HepG2 (cell line): ENCODE measurements around the gene LYSMD2. TPM values are rescaled to one million over a fixed set of nuclear protein-coding genes. Genes with fewer than 3 reads are reported as not detected.

Experiments
- BRCA1 ChIP-seq: sonication (generic); formaldehyde crosslinking; IDR thresholded peaks from 2 replicates; pipeline ENCODE4 v1.4.0; 2020; ENCODE audit warnings: missing genetic modification reagents
- CC2D1A ChIP-seq: sonication (generic); formaldehyde crosslinking; IDR thresholded peaks from 2 replicates; pipeline ENCODE4 v1.8.1; 2023; ENCODE audit warnings: mild to moderate bottlenecking, missing genetic modification reagents
- ERF ChIP-seq: IDR thresholded peaks from 2 replicates; pipeline ENCODE4 v1.6.1; 2018; ENCODE audit warnings: missing biosample characterization, missing genetic modification reagents
- FOSL1 ChIP-seq: sonication (generic); formaldehyde crosslinking; IDR thresholded peaks from 2 replicates; pipeline ENCODE4 v1.9.0; 2021; ENCODE audit warnings: missing genetic modification reagents, borderline replicate concordance
- HOXA7 ChIP-seq: sonication (generic); formaldehyde crosslinking; IDR thresholded peaks from 2 replicates; pipeline ENCODE4 v1.8.1; 2022; ENCODE audit warnings: mild to moderate bottlenecking, missing genetic modification reagents, moderate library complexity
- IKZF4 ChIP-seq: sonication (generic); formaldehyde crosslinking; IDR thresholded peaks from 2 replicates; pipeline ENCODE4 v1.5.1; 2020; ENCODE audit warnings: borderline replicate concordance, mild to moderate bottlenecking, low read depth, missing genetic modification reagents; ENCODE audit errors: not compliant biosample characterization
- IKZF5 ChIP-seq: IDR thresholded peaks from 2 replicates; pipeline ENCODE4 v1.6.1; 2018; ENCODE audit warnings: missing genetic modification reagents, mild to moderate bottlenecking, missing compliant biosample characterization
- KDM3A ChIP-seq: IDR thresholded peaks from 2 replicates; pipeline ENCODE4 v1.6.1; 2018; ENCODE audit warnings: low read depth, missing compliant biosample characterization
- KLF9 ChIP-seq: IDR thresholded peaks from 2 replicates; pipeline ENCODE4 v1.6.1; 2016; ENCODE audit warnings: low read depth
- MED8 ChIP-seq: sonication (generic); formaldehyde crosslinking; IDR thresholded peaks from 2 replicates; pipeline ENCODE4 v1.8.1; 2023; ENCODE audit warnings: mild to moderate bottlenecking, missing genetic modification reagents; ENCODE audit not compliant: insufficient replicate concordance
- NFKBIZ ChIP-seq: IDR thresholded peaks from 2 replicates; pipeline ENCODE4 v1.6.1; 2018; ENCODE audit warnings: missing genetic modification reagents, missing compliant biosample characterization
- PCBP1 ChIP-seq: fragments of 200-400 bp; formaldehyde crosslinking; IDR thresholded peaks from 2 replicates; pipeline ENCODE4 v1.6.1; 2017; ENCODE audit warnings: mild to moderate bottlenecking, low read depth, low read length, borderline replicate concordance
- PHF21A ChIP-seq: sonication (generic); formaldehyde crosslinking; IDR thresholded peaks from 2 replicates; pipeline ENCODE4 v1.5.0; 2020; ENCODE audit warnings: mild to moderate bottlenecking, missing genetic modification reagents
- PRPF4 ChIP-seq: fragments of 200-400 bp; formaldehyde crosslinking; IDR thresholded peaks from 2 replicates; pipeline ENCODE4 v1.6.1; 2016; ENCODE audit warnings: low read length, low read depth; ENCODE audit not compliant: poor library complexity, severe bottlenecking
- RAD21 ChIP-seq: fragments of 450-650 bp; formaldehyde crosslinking; IDR thresholded peaks from 2 replicates; pipeline ENCODE4 v1.5.0; 2020; ENCODE audit warnings: mild to moderate bottlenecking
- SIX4 ChIP-seq: sonication (generic); formaldehyde crosslinking; IDR thresholded peaks from 2 replicates; pipeline ENCODE4 v1.4.0; 2020; ENCODE audit warnings: missing genetic modification reagents
- SP4 ChIP-seq: sonication (generic); formaldehyde crosslinking; IDR thresholded peaks from 2 replicates; pipeline ENCODE4 v1.8.1; 2023; ENCODE audit warnings: mild to moderate bottlenecking, missing genetic modification reagents
- TAF1 ChIP-seq: sonication (generic); formaldehyde crosslinking; IDR thresholded peaks from 2 replicates; pipeline ENCODE4 v1.4.0; 2020; ENCODE audit warnings: missing genetic modification reagents
- ZFP1 ChIP-seq: IDR thresholded peaks from 2 replicates; pipeline ENCODE4 v1.6.1; 2016
- ZNF224 ChIP-seq: sonication (generic); formaldehyde crosslinking; IDR thresholded peaks from 2 replicates; pipeline ENCODE4 v1.5.0; 2020; ENCODE audit warnings: mild to moderate bottlenecking, missing genetic modification reagents
- ZNF232 ChIP-seq: sonication (generic); formaldehyde crosslinking; IDR thresholded peaks from 2 replicates; pipeline ENCODE4 v1.4.0; 2020; ENCODE audit warnings: missing genetic modification reagents, borderline replicate concordance
- ZNF430 ChIP-seq: sonication (generic); formaldehyde crosslinking; IDR thresholded peaks from 2 replicates; pipeline ENCODE4 v1.9.0; 2021; ENCODE audit warnings: mild to moderate bottlenecking, missing genetic modification reagents
- ZNF431 ChIP-seq: sonication (generic); formaldehyde crosslinking; IDR thresholded peaks from 2 replicates; pipeline ENCODE4 v1.9.0; 2022; ENCODE audit warnings: missing genetic modification reagents, low read depth, mild to moderate bottlenecking, borderline replicate concordance
- ZNF451 ChIP-seq: sonication (generic); formaldehyde crosslinking; IDR thresholded peaks from 2 replicates; pipeline ENCODE4 v1.5.0; 2020; ENCODE audit warnings: mild to moderate bottlenecking, missing genetic modification reagents
- ZNF614 ChIP-seq: IDR thresholded peaks from 2 replicates; pipeline ENCODE4 v1.6.1; 2018; ENCODE audit warnings: missing biosample characterization, missing genetic modification reagents, inconsistent platforms, borderline replicate concordance
- ZNF639 ChIP-seq: conservative IDR thresholded peaks from 2 replicates; pipeline ENCODE4 v1.6.1; 2018; ENCODE audit warnings: missing genetic modification reagents
- ZNF709 ChIP-seq: sonication (generic); formaldehyde crosslinking; IDR thresholded peaks from 2 replicates; pipeline ENCODE4 v1.5.0; 2020; ENCODE audit warnings: mild to moderate bottlenecking, missing genetic modification reagents
- ZNF772 ChIP-seq: sonication (generic); formaldehyde crosslinking; IDR thresholded peaks from 2 replicates; pipeline ENCODE4 v1.5.0; 2020; ENCODE audit warnings: mild to moderate bottlenecking, missing genetic modification reagents
- ZNF782 ChIP-seq: sonication (generic); formaldehyde crosslinking; IDR thresholded peaks from 2 replicates; pipeline ENCODE4 v1.4.0; 2020; ENCODE audit warnings: missing genetic modification reagents, mild to moderate bottlenecking, borderline replicate concordance
- polyA plus RNA-seq, 8 experiments: library from polyadenylated mRNA; depleted of rRNA in 3 of 8; stranded (reverse) in 7 of 8; unstranded in 1 of 8; fragments of >200 nt; fragmentation: Illumina TruSeq in 4 of 8; extraction: Trizol in 4 of 8; gene quantifications; 2 replicates each; pipeline versions ENCODE4 v1.2.1 to v1.2.3, GENCODE V29; 2011 to 2016; ENCODE audit warnings: low read depth in 4 of 8, missing spikeins in 1 of 8, mixed read lengths in 1 of 8; ENCODE audit not compliant: insufficient read depth in 1 of 8
- total RNA-seq, 5 experiments: library from RNA; depleted of rRNA; stranded (reverse); fragments of >200 nt; fragmentation: Illumina TruSeq; extraction: Trizol; gene quantifications; 2 replicates each; pipeline ENCODE4 v1.2.3, GENCODE V29; 2016; ENCODE audit warnings: low read depth in 1 of 5
- TF ChIP-seq, protein P1 (sequence below): IDR thresholded peaks from 2 replicates; pipeline ENCODE4 v1.6.1; 2016

LYSMD2 gene
- total and polyA plus RNA-seq, 2 of the 13 experiments (the other 11 are each of a cell fraction or from before 2014, with no cell fraction given), result 0.05 to 0.27 TPM

DNA sequence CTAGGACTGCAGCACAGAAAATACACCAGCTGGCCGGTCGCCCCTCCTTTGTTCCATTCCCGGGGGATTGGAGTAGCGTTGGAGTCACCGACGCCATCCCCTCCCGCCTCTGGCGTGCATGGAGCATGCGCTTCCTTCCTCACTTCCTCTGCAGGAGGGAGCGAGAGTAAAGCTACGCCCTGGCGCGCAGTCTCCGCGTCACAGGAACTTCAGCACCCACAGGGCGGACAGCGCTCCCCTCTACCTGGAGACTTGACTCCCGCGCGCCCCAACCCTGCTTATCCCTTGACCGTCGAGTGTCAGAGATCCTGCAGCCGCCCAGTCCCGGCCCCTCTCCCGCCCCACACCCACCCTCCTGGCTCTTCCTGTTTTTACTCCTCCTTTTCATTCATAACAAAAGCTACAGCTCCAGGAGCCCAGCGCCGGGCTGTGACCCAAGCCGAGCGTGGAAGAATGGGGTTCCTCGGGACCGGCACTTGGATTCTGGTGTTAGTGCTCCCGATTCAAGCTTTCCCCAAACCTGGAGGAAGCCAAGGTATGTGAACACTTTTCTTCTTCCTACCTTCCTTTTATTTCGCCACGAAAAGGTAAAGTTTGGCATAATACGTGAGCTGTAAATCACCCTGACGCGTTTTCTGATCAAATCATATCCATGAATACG lies 56.0 kb downstream of the LYSMD2 start, which contains the start of gene SCG3 (continued):
- 0 out of 2 replicates have a peak, but pooled peaks have one; percentile 54 for TF ChIP-seq ZNF614 (CRISPR knock-in tag)
- TF ChIP-seq IKZF4, result no peak
- no peak for TF ChIP-seq ZNF639
- TF ChIP-seq RAD21 (CRISPR knock-in tag), result 0 out of 2 replicates have a peak, but pooled peaks have one; percentile 23
- no peak for TF ChIP-seq KLF9 (CRISPR knock-in tag)
- peak; percentile 62; the same call in 1 of the 2 replicates for TF ChIP-seq IKZF5
- TF ChIP-seq ZNF772 (CRISPR knock-in tag), result peak; percentile 60; the same call in 1 of the 2 replicates
- peak; percentile 94 for TF ChIP-seq BRCA1 (CRISPR knock-in tag)
- TF ChIP-seq, protein P1, sequence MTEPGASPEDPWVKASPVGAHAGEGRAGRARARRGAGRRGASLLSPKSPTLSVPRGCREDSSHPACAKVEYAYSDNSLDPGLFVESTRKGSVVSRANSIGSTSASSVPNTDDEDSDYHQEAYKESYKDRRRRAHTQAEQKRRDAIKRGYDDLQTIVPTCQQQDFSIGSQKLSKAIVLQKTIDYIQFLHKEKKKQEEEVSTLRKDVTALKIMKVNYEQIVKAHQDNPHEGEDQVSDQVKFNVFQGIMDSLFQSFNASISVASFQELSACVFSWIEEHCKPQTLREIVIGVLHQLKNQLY, result peak; percentile 45; the same call in 1 of the 2 replicates
- no peak for TF ChIP-seq FOSL1 (CRISPR knock-in tag)
- 0 out of 2 replicates have a peak, but pooled peaks have one; percentile 72 for TF ChIP-seq ZNF451 (CRISPR knock-in tag)
- TF ChIP-seq ZNF232 (CRISPR knock-in tag), result peak; percentile 96
- TF ChIP-seq KDM3A, result 0 out of 2 replicates have a peak, but pooled peaks have one; percentile 47
- no peak for TF ChIP-seq ZNF782 (CRISPR knock-in tag)
- TF ChIP-seq ERF (CRISPR knock-in tag), result peak; percentile 71; the same call in 1 of the 2 replicates
- TF ChIP-seq SP4 (CRISPR knock-in tag), result 0 out of 2 replicates have a peak, but pooled peaks have one; percentile 25
- TF ChIP-seq ZNF430 (CRISPR knock-in tag), result 0 out of 2 replicates have a peak, but pooled peaks have one; percentile 62
- 0 out of 2 replicates have a peak, but pooled peaks have one; percentile 44 for TF ChIP-seq ZNF431
- TF ChIP-seq TAF1 (CRISPR knock-in tag), result no peak
- TF ChIP-seq PRPF4, result no peak
- TF ChIP-seq HOXA7, result no peak
- no peak for TF ChIP-seq CC2D1A (CRISPR knock-in tag)
- TF ChIP-seq MED8 (CRISPR knock-in tag), result no peak
- TF ChIP-seq PCBP1, result no peak
- no peak for TF ChIP-seq ZFP1 (CRISPR knock-in tag)
- no peak for TF ChIP-seq ZNF224 (CRISPR knock-in tag)
- 0 out of 2 replicates have a peak, but pooled peaks have one; percentile 28 for TF ChIP-seq NFKBIZ (CRISPR knock-in tag)
- TF ChIP-seq ZNF709, result peak; percentile 61; the same call in 1 of the 2 replicates
- TF ChIP-seq SIX4 (CRISPR knock-in tag), result peak; percentile 65; the same call in 1 of the 2 replicates
- no peak for TF ChIP-seq PHF21A (CRISPR knock-in tag)
